B cell (primary cell): Measurements from ENCODE around the gene MARCHF3. TPM values are rescaled to one million over a fixed set of nuclear protein-coding genes. Genes with fewer than 3 reads are reported as not detected.

Experiments used
- ATAC-seq: fragments of 200-7000 bp; cut with Tn5 transposase; one replicate; pipeline ENCODE4 v1.10.0; 2021; ENCODE audit warnings: low read depth, mild to moderate bottlenecking, moderate number of reproducible peaks, moderate library complexity
- CTCF ChIA-PET: fragments of 350-600 bp; sonication (Branson Sonifier 250); formaldehyde crosslinking; loops from one replicate; lab custom pipeline; 2021; ENCODE audit warnings: antibody characterized with exemption, inconsistent platforms; lab: Charles Lee
- POLR2A ChIA-PET: fragments of 350-600 bp; sonication (Branson Sonifier 250); formaldehyde crosslinking; loops from one replicate; lab custom pipeline; 2021; ENCODE audit warnings: antibody characterized with exemption; lab: Charles Lee
- DNase-seq: peaks from one replicate; pipeline ENCODE4 v3.0.0; 2013
- H2AFZ ChIP-seq: 2 replicates; pipeline ENCODE4 v1.6.1; 2012; ENCODE audit warnings: mild to moderate bottlenecking, low read depth, low read length; ENCODE audit not compliant: insufficient read depth, poor library complexity, severe bottlenecking
- H3K27ac ChIP-seq, 2 donors: 1 replicate in 1 of 2; 2 replicates in 1 of 2; pipeline ENCODE4 v1.5.1; 2012 to 2013; ENCODE audit warnings: low read length in 2 of 2, mild to moderate bottlenecking in 2 of 2, moderate library complexity in 1 of 2
- H3K27me3 ChIP-seq, 4 experiments: fragments of 200-600 bp in 1 of 4; sonication (generic) in 1 of 4; replicated peaks in 1 of 4; 1 replicate in 2 of 4; 2 replicates in 2 of 4; pipeline versions ENCODE4 v1.6.1 to v1.7.0; 2013 to 2016; ENCODE audit warnings: low read length in 3 of 4, mild to moderate bottlenecking in 2 of 4, mixed read lengths in 1 of 4, moderate library complexity in 1 of 4; ENCODE audit not compliant: insufficient read depth in 4 of 4, control insufficient read depth in 3 of 4; ENCODE audit errors: control extremely low read depth in 1 of 4
- H3K36me3 ChIP-seq, 2 experiments: replicated peaks in 1 of 2; 1 replicate in 1 of 2; 2 replicates in 1 of 2; pipeline versions ENCODE4 v1.6.1 to v1.7.1; 2013; ENCODE audit warnings: low read length in 1 of 2; ENCODE audit not compliant: insufficient read depth in 2 of 2, control insufficient read depth in 1 of 2; ENCODE audit errors: control extremely low read depth in 1 of 2, extremely low read depth in 1 of 2
- H3K4me1 ChIP-seq, 2 donors: fragments of 200-600 bp in 1 of 2; sonication (generic) in 1 of 2; 1 replicate in 1 of 2; 2 replicates in 1 of 2; pipeline versions ENCODE4 v1.5.1 to v1.6.1; 2013 to 2017; ENCODE audit warnings: low read length in 2 of 2; ENCODE audit not compliant: control insufficient read depth in 2 of 2, insufficient read depth in 2 of 2
- H3K4me2 ChIP-seq: replicated peaks from 2 replicates; pipeline ENCODE3; 2012; ENCODE audit warnings: mild to moderate bottlenecking, low read depth, low read length; ENCODE audit not compliant: poor library complexity, severe bottlenecking
- H3K4me3 ChIP-seq, 5 experiments: fragments of 200-600 bp in 1 of 5; sonication (generic) in 1 of 5; 1 replicate in 3 of 5; 2 replicates in 2 of 5; pipeline versions ENCODE4 v1.5.1 to v1.7.0; 2011 to 2016; ENCODE audit warnings: low read length in 4 of 5, mild to moderate bottlenecking in 4 of 5, low read depth in 2 of 5, control low read depth in 1 of 5, moderate library complexity in 1 of 5; ENCODE audit not compliant: insufficient read depth in 1 of 5; ENCODE audit errors: control extremely low read depth in 1 of 5, extremely low read depth in 1 of 5
- H3K79me2 ChIP-seq: fragments of 200-600 bp; sonication (generic); one replicate; pipeline ENCODE4 v1.6.0; 2016; ENCODE audit warnings: low read length; ENCODE audit not compliant: control insufficient read depth, insufficient read depth
- H3K9ac ChIP-seq: fragments of 200-600 bp; sonication (generic); 2 replicates; pipeline ENCODE4 v1.6.1; 2017; ENCODE audit warnings: mild to moderate bottlenecking, low read length, moderate library complexity
- H3K9me3 ChIP-seq, 3 donors: one replicate each; pipeline versions ENCODE4 v1.6.1 to v1.7.1; 2013; ENCODE audit warnings: low read length in 2 of 3; ENCODE audit not compliant: control insufficient read depth in 2 of 3, insufficient read depth in 1 of 3; ENCODE audit errors: control extremely low read depth in 1 of 3
- H4K20me1 ChIP-seq: 2 replicates; pipeline ENCODE4 v1.6.0; 2012; ENCODE audit warnings: mild to moderate bottlenecking, low read length; ENCODE audit not compliant: insufficient read depth, control insufficient read depth, poor library complexity, severe bottlenecking
- H3K27ac Mint-ChIP-seq: one replicate; pipeline ENCODE4 v1.8.0; 2021; ENCODE audit warnings: mixed read lengths
- H3K27me3 Mint-ChIP-seq: one replicate; pipeline ENCODE4 v1.8.0; 2021; ENCODE audit warnings: mixed read lengths
- H3K4me1 Mint-ChIP-seq: one replicate; pipeline ENCODE4 v1.8.0; 2021; ENCODE audit warnings: mixed read lengths
- H3K4me3 Mint-ChIP-seq: one replicate; pipeline ENCODE4 v1.8.0; 2021; ENCODE audit warnings: mixed read lengths
- H3K9me3 Mint-ChIP-seq: one replicate; pipeline ENCODE4 v1.8.0; 2022; ENCODE audit warnings: mixed read lengths; ENCODE audit not compliant: insufficient read depth
- CTCF ChIP-seq: fragments of 200-600 bp; IDR thresholded peaks from one replicate; pipeline ENCODE4 v1.8.0; 2022; ENCODE audit warnings: antibody characterized with exemption, mild to moderate bottlenecking
- EZH2 ChIP-seq: IDR thresholded peaks from 2 replicates; pipeline ENCODE4 v1.6.1; 2012; ENCODE audit warnings: borderline replicate concordance, low read depth, mild to moderate bottlenecking, moderate library complexity, low read length; ENCODE audit not compliant: insufficient read depth, poor library complexity, severe bottlenecking
- WGBS: methylation state at CpG from one replicate; pipeline ENCODE4 v1.1.5; 2013; ENCODE audit warnings: missing lambda C conversion rate; ENCODE audit not compliant: insufficient coverage; 5-methylcytosine and 5-hydroxymethylcytosine counted together
- intact Hi-C: fragments of 100-400 bp; cut with micrococcal nuclease; formaldehyde crosslinking; loops from one replicate; pipeline ENCODE4 v1.10.0; 2022
- polyA plus RNA-seq: library from polyadenylated mRNA; depleted of rRNA; stranded (reverse); fragments of >200 nt; gene quantifications from 2 replicates; pipeline ENCODE4 v1.2.3, GENCODE V29; 2012
- total RNA-seq, 2 donors: library from RNA; stranded (reverse); fragments of 120-200 nt in 1 of 2; gene quantifications; 1 replicate in 1 of 2; 2 replicates in 1 of 2; pipeline versions ENCODE4 v1.2.3 to v1.2.4, GENCODE V29; 2013 to 2022

Gene MARCHF3
- total and polyA plus RNA-seq, 2 donors (not counting 1 experiment from before 2014, with no cell fraction given) = 31.6 to 35.0 TPM

GRCh38 chr5:127013407-127013806 lies 17.0 kb downstream of the MARCHF3 start:
- DNase-seq = no peak
- ChIA-PET CTCF (interaction anchor here (1.4 to 2.0 kb wide), 2 partner anchors 11 to 17 kb away, joined by 4 to 6 read pairs; partner anchors contain the start of gene MARCHF3), POLR2A (no interaction called here)
- Histone ChIP-seq H3K4me1 (peaks cover 31 to 53% of the 10 kb centered on the region in 2 donors), H3K4me3 (peak overlapping the region in 1 of 5 experiments; percentile 2), H3K9ac (no peak overlapping the region), H3K79me2 (peaks cover 89% of the 10 kb centered on the region), H3K4me2 (peak overlapping the region; percentile 40), H3K27ac (peak overlapping the region in 1 of 2 donors; percentile 65), H3K36me3 (peaks cover 0 to 2% of the 10 kb centered on the region in 2 experiments), H2AFZ (no peak overlapping the region), H4K20me1 (peaks cover 2% of the 10 kb centered on the region), H3K9me3 (no peaks in the 10 kb centered on the region), H3K27me3 (no peaks in the 10 kb centered on the region)
- no peak for ATAC-seq
- peaks cover 3% of the 10 kb centered on the region for H3K9me3 Mint-ChIP-seq
- intact Hi-C loops = loop anchor here (2.0 kb wide), 1 partner anchor 15 kb away; no protein-coding TSS in a partner anchor
- no CpG with 5 or more reads among the region's 2 CpGs for WGBS
- H3K27me3 Mint-ChIP-seq = no peaks in the 10 kb centered on the region
- H3K4me3 Mint-ChIP-seq = peak overlapping the region; percentile 58
- peak overlapping the region; percentile 74 for H3K27ac Mint-ChIP-seq
- peaks cover 61% of the 10 kb centered on the region for H3K4me1 Mint-ChIP-seq
- no peak for TF ChIP-seq CTCF
- TF ChIP-seq EZH2 = no peak

DNA sequence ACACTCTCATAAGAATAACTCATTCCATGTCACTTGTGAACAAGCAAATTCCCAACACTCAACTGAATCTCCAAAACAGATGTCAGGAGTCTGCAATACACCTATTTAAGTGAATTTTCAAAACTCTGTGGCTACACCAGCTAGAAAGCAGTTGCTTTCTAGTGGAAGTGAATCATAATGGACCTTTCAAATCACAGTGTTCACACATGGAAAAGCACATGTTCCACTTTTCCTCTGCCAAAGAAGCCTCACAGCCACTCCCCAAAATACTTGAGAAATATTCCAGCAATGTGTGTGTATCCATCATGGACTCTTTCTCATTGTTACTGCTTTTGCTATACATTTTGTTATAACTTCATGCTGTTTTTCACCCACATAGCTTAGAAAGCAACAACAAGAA lies 17.4 kb downstream of the MARCHF3 start:
- Histone ChIP-seq H3K27ac (peak overlapping the region in 1 of 2 donors; percentile 65), H3K4me3 (peak overlapping the region in 1 of 5 experiments; percentile 2), H4K20me1 (no peaks in the 10 kb centered on the region), H3K79me2 (peaks cover 88% of the 10 kb centered on the region), H2AFZ (no peak overlapping the region), H3K4me1 (peaks cover 31 to 53% of the 10 kb centered on the region in 2 donors), H3K9ac (no peak overlapping the region), H3K9me3 (no peaks in the 10 kb centered on the region), H3K27me3 (no peaks in the 10 kb centered on the region), H3K36me3 (peaks cover 0 to 2% of the 10 kb centered on the region in 2 experiments), H3K4me2 (peak overlapping the region; percentile 40)
- TF ChIP-seq EZH2 (no peak), CTCF (no peak)
- DNase-seq (no peak), ATAC-seq (no peak)
- H3K9me3 Mint-ChIP-seq = peaks cover 3% of the 10 kb centered on the region
- intact Hi-C loops = loop anchor here (2.0 kb wide), 1 partner anchor 14 kb away; no protein-coding TSS in a partner anchor
- no peaks in the 10 kb centered on the region for H3K27me3 Mint-ChIP-seq
- peaks cover 64% of the 10 kb centered on the region for H3K4me1 Mint-ChIP-seq
- CTCF ChIA-PET = interaction anchor here (1.4 to 2.0 kb wide), 2 partner anchors 11 to 18 kb away, joined by 4 to 6 read pairs; partner anchors contain the start of gene MARCHF3
- H3K4me3 Mint-ChIP-seq = peak overlapping the region; percentile 58
- POLR2A ChIA-PET = no interaction called here
- H3K27ac Mint-ChIP-seq = peak overlapping the region; percentile 56
